Measurements from ENCODE around the gene NAP1L1.

NAP1L1 gene

DNA sequence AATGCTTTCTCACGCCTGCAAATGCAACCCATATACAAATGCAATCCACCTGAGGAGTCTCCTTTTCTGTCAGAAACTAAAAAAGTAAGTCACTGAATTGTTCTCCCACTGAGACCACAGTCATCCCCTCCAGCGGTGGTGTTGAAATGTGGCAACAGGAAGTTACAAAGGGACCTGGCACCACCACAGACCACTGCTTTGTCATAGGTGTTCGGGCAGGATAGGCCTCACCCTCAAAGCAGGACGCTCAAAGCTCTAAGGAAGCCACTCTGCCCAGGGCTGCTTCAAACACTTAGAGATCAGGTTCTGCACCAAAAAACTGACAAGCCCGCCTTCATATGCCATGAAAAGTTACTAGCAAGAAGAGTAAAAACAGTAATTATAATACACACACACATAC lies 64.2 kb downstream of the NAP1L1 start:
- peaks cover 40% of the 10 kb centered on the region for H3K4me1 ChIP-seq (ENCODE audit: control insufficient read depth, insufficient read depth, low read length, unreplicated experiment)
- no peaks in the 10 kb centered on the region for H3K79me2 ChIP-seq (ENCODE audit: control insufficient read depth, insufficient read depth, low read length, unreplicated experiment)
- H3K27ac ChIP-seq (ENCODE audit: low read depth, low read length) = peak overlapping the region; percentile 99
- H2AFZ ChIP-seq (ENCODE audit: low read length, unreplicated experiment) = no peak overlapping the region
- H3K36me3 ChIP-seq (ENCODE audit: insufficient read depth, low read length) = no peaks in the 10 kb centered on the region
- 0 out of 2 replicates have a peak overlapping the region, but pooled peaks have one; percentile 13 for H3K4me3 ChIP-seq (ENCODE audit: low read depth, low read length)
- no peaks in the 10 kb centered on the region for H3K27me3 ChIP-seq (ENCODE audit: insufficient read depth, low read length)

DNA sequence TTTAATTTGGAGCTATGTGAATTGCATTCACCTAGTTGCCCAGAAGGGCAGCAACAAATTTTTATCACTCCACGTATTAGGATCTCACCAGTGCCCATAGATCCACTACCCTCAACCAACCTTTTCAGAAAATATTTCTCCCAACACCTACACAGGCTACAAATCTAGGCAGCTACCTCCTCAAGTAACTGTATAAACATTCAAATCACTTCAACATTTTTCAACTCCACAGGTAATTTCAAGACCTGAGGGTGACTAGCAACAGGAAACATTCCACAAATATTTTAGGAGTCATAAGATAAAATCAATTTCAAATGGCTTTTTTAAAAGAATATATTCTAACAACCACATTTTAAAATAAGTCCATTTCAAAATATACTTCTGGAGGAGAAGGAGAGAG lies 65.8 kb downstream of the NAP1L1 start:
- Histone ChIP-seq H3K27ac (ENCODE audit: low read depth, low read length) (peak overlapping the region; percentile 52), H3K4me1 (ENCODE audit: control insufficient read depth, insufficient read depth, low read length, unreplicated experiment) (peaks cover 31% of the 10 kb centered on the region), H2AFZ (ENCODE audit: low read length, unreplicated experiment) (no peak overlapping the region), H3K36me3 (ENCODE audit: insufficient read depth, low read length) (no peaks in the 10 kb centered on the region), H3K27me3 (ENCODE audit: insufficient read depth, low read length) (no peaks in the 10 kb centered on the region), H3K4me3 (ENCODE audit: low read depth, low read length) (no peak overlapping the region), H3K79me2 (ENCODE audit: control insufficient read depth, insufficient read depth, low read length, unreplicated experiment) (no peaks in the 10 kb centered on the region)

GRCh38 chr12:76018111-76018510 lies 66.4 kb downstream of the NAP1L1 start:
- H3K4me3 ChIP-seq (ENCODE audit: low read depth, low read length) = no peak overlapping the region
- H3K36me3 ChIP-seq (ENCODE audit: insufficient read depth, low read length) = no peaks in the 10 kb centered on the region
- H3K4me1 ChIP-seq (ENCODE audit: control insufficient read depth, insufficient read depth, low read length, unreplicated experiment) = peaks cover 31% of the 10 kb centered on the region
- no peaks in the 10 kb centered on the region for H3K27me3 ChIP-seq (ENCODE audit: insufficient read depth, low read length)
- peak overlapping the region; percentile 52 for H3K27ac ChIP-seq (ENCODE audit: low read depth, low read length)
- no peaks in the 10 kb centered on the region for H3K79me2 ChIP-seq (ENCODE audit: control insufficient read depth, insufficient read depth, low read length, unreplicated experiment)
- no peak overlapping the region for H2AFZ ChIP-seq (ENCODE audit: low read length, unreplicated experiment)

- Histone ChIP-seq H2AFZ (ENCODE audit: low read length, unreplicated experiment) (no peak overlapping the region), H3K79me2 (ENCODE audit: control insufficient read depth, insufficient read depth, low read length, unreplicated experiment) (no peaks in the 10 kb centered on the region), H3K4me3 (ENCODE audit: low read depth, low read length) (no peak overlapping the region), H3K27me3 (ENCODE audit: insufficient read depth, low read length) (no peaks in the 10 kb centered on the region), H3K36me3 (ENCODE audit: insufficient read depth, low read length) (no peaks in the 10 kb centered on the region), H3K4me1 (ENCODE audit: control insufficient read depth, insufficient read depth, low read length, unreplicated experiment) (peaks cover 15% of the 10 kb centered on the region), H3K27ac (ENCODE audit: low read depth, low read length) (no peak overlapping the region)
Observed at GRCh38 chr12:76014007-76014406, 70.5 kb downstream of the NAP1L1 start.

DNA sequence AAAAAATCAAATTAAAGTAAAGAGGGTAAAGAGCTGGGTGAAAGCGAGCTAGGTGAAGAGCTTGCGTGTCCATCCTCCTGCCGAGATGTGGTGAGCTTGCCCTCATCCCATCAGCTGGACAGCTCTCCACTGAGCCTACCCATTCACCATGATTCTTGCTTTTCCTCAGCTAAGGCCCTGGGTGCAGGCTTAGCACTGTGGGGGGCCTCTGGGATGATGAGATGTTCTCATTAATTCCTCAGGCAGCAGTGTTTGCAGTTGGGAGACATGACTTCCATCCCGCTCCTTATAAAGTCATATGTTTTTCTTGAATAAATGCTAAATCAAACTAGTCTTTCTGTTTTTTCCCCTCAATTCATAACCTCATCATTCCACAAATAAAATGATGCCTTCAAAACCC lies 70.9 kb downstream of the NAP1L1 start:
- no peaks in the 10 kb centered on the region for H3K79me2 ChIP-seq (ENCODE audit: control insufficient read depth, insufficient read depth, low read length, unreplicated experiment)
- H3K36me3 ChIP-seq (ENCODE audit: insufficient read depth, low read length) = no peaks in the 10 kb centered on the region
- H3K4me1 ChIP-seq (ENCODE audit: control insufficient read depth, insufficient read depth, low read length, unreplicated experiment) = peaks cover 12% of the 10 kb centered on the region
- H3K4me3 ChIP-seq (ENCODE audit: low read depth, low read length) = no peak overlapping the region
- H2AFZ ChIP-seq (ENCODE audit: low read length, unreplicated experiment) = no peak overlapping the region
- H3K27me3 ChIP-seq (ENCODE audit: insufficient read depth, low read length) = no peaks in the 10 kb centered on the region
- H3K27ac ChIP-seq (ENCODE audit: low read depth, low read length) = no peak overlapping the region

- H3K36me3 ChIP-seq (ENCODE audit: insufficient read depth, low read length) = no peaks in the 10 kb centered on the region
- H3K27ac ChIP-seq (ENCODE audit: low read depth, low read length) = no peak overlapping the region
- H3K79me2 ChIP-seq (ENCODE audit: control insufficient read depth, insufficient read depth, low read length, unreplicated experiment) = no peaks in the 10 kb centered on the region
- no peak overlapping the region for H2AFZ ChIP-seq (ENCODE audit: low read length, unreplicated experiment)
- peaks cover 5% of the 10 kb centered on the region for H3K4me1 ChIP-seq (ENCODE audit: control insufficient read depth, insufficient read depth, low read length, unreplicated experiment)
- no peaks in the 10 kb centered on the region for H3K27me3 ChIP-seq (ENCODE audit: insufficient read depth, low read length)
- no peak overlapping the region for H3K4me3 ChIP-seq (ENCODE audit: low read depth, low read length)
Observed at GRCh38 chr12:76012644-76013043, 71.8 kb downstream of the NAP1L1 start.

DNA sequence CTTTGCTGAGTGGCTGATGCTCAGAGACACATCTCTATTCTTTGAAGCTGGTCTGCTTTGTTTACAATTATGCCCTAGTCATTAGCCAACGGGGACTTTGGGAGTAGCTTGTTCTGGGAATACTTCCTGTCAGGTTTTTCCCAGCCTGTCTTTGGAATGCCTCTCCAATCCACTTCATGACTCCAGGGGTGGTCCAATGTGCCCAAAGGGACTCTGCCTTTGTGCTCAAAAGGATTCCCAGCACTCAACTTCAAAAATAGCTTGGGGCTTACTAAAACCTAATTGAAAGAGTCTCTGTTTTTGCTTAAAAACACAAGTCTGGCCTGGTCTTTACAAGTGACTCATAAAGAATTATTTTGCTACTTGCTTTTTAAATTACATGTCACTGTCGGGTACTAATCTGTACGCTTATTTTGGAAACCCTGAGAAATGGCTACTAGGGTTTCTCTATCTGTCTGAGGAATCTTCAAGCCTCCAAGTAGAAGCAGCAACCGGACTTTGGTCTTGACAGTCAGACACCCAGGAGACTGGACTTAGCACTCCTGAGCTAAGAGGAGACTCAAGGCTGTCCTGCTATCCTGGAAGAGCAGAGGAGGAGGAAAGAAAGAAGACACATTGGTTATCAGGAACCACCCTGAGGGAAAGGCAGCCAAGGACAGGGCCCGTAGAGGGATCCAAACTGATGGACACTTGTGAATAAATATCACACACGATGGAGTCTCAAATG lies 73.6 kb downstream of the NAP1L1 start:
- Histone ChIP-seq H3K79me2 (ENCODE audit: control insufficient read depth, insufficient read depth, low read length, unreplicated experiment) (no peaks in the 10 kb centered on the region), H3K4me1 (ENCODE audit: control insufficient read depth, insufficient read depth, low read length, unreplicated experiment) (peaks cover 5% of the 10 kb centered on the region), H2AFZ (ENCODE audit: low read length, unreplicated experiment) (peak overlapping the region; percentile 61), H3K36me3 (ENCODE audit: insufficient read depth, low read length) (no peaks in the 10 kb centered on the region), H3K4me3 (ENCODE audit: low read depth, low read length) (no peak overlapping the region), H3K27me3 (ENCODE audit: insufficient read depth, low read length) (no peaks in the 10 kb centered on the region), H3K27ac (ENCODE audit: low read depth, low read length) (peak overlapping the region; percentile 2; the same call in 1 of the 2 replicates)

GRCh38 chr12:76008428-76008827 lies 76.1 kb downstream of the NAP1L1 start:
- Histone ChIP-seq H3K27me3 (ENCODE audit: insufficient read depth, low read length) (no peaks in the 10 kb centered on the region), H3K36me3 (ENCODE audit: insufficient read depth, low read length) (no peaks in the 10 kb centered on the region), H3K4me1 (ENCODE audit: control insufficient read depth, insufficient read depth, low read length, unreplicated experiment) (peaks cover 5% of the 10 kb centered on the region), H2AFZ (ENCODE audit: low read length, unreplicated experiment) (no peak overlapping the region), H3K4me3 (ENCODE audit: low read depth, low read length) (no peak overlapping the region), H3K79me2 (ENCODE audit: control insufficient read depth, insufficient read depth, low read length, unreplicated experiment) (no peaks in the 10 kb centered on the region), H3K27ac (ENCODE audit: low read depth, low read length) (no peak overlapping the region)

GRCh38 chr12:76007640-76008039 lies 76.8 kb downstream of the NAP1L1 start:
- Histone ChIP-seq H3K4me1 (ENCODE audit: control insufficient read depth, insufficient read depth, low read length, unreplicated experiment) (peaks cover 5% of the 10 kb centered on the region), H3K27ac (ENCODE audit: low read depth, low read length) (no peak overlapping the region), H3K4me3 (ENCODE audit: low read depth, low read length) (no peak overlapping the region), H3K79me2 (ENCODE audit: control insufficient read depth, insufficient read depth, low read length, unreplicated experiment) (no peaks in the 10 kb centered on the region), H3K27me3 (ENCODE audit: insufficient read depth, low read length) (no peaks in the 10 kb centered on the region), H3K36me3 (ENCODE audit: insufficient read depth, low read length) (no peaks in the 10 kb centered on the region), H2AFZ (ENCODE audit: low read length, unreplicated experiment) (no peak overlapping the region)

DNA sequence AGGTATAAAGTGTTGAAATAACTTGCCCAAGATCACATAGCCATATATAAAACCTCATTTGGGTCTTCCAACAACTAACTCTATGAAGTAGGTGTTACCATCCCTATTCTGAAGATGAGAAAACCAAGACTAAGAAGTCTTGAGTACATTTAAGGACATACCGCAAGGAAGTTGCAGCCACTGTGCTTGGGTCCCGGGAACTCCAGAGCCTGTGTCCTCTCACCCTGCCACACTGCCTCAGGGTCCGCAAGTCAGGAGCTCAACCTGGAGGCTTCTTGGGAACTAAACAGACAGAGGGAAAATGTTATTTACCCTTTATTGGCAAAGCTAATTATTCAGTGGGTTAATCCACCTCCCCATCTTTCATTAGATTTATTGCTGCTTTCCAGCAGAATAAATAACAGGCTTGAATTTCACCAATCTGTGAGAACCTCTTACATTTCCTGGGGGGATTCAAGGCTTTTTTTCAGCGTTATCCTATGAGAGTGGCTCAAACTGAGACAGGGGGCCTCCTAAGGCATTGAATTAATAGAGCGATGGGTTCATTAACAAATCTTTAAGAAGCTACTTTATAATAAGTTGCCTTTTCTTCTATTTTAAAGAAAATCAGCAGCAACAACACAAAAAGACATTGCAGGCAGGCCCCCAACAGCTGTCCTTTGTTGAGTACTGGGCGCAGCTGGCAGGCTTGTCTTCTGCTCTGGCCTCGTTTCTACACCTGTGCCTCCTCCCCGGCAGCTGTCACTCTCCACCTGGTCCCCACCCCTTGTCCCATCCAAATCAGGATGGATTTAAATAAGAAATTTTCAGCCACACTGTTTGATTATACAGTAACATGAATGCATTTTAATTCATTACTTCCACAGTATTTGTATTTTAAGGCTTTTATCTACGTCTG lies 78.2 kb downstream of the NAP1L1 start:
- Histone ChIP-seq H3K27me3 (ENCODE audit: insufficient read depth, low read length) (no peaks in the 10 kb centered on the region), H3K27ac (ENCODE audit: low read depth, low read length) (no peak overlapping the region), H3K4me3 (ENCODE audit: low read depth, low read length) (no peak overlapping the region), H3K4me1 (ENCODE audit: control insufficient read depth, insufficient read depth, low read length, unreplicated experiment) (peaks cover 5% of the 10 kb centered on the region), H3K36me3 (ENCODE audit: insufficient read depth, low read length) (no peaks in the 10 kb centered on the region), H2AFZ (ENCODE audit: low read length, unreplicated experiment) (no peak overlapping the region), H3K79me2 (ENCODE audit: control insufficient read depth, insufficient read depth, low read length, unreplicated experiment) (no peaks in the 10 kb centered on the region)

- peaks cover 13% of the 10 kb centered on the region for H3K4me1 ChIP-seq (ENCODE audit: control insufficient read depth, insufficient read depth, low read length, unreplicated experiment)
- no peaks in the 10 kb centered on the region for H3K79me2 ChIP-seq (ENCODE audit: control insufficient read depth, insufficient read depth, low read length, unreplicated experiment)
- no peak overlapping the region for H3K27ac ChIP-seq (ENCODE audit: low read depth, low read length)
- H3K27me3 ChIP-seq (ENCODE audit: insufficient read depth, low read length) = no peaks in the 10 kb centered on the region
- H2AFZ ChIP-seq (ENCODE audit: low read length, unreplicated experiment) = no peak overlapping the region
- H3K36me3 ChIP-seq (ENCODE audit: insufficient read depth, low read length) = no peaks in the 10 kb centered on the region
- H3K4me3 ChIP-seq (ENCODE audit: low read depth, low read length) = no peak overlapping the region
Observed at GRCh38 chr12:76003355-76003638, 81.2 kb downstream of the NAP1L1 start.
